HG03575 (cell line): ENCODE results near the gene FBXO10.
"Not testable (repeated sequence)": the region's sequence is repeated elsewhere in the genome, so short reads cannot be mapped to it uniquely, and the experiment has no call there.

Source experiments
- ATAC-seq: cut with Tn5 transposase; IDR thresholded peaks from one replicate; pipeline ENCODE4 v1.9.1; 2021; ENCODE audit not compliant: unreplicated experiment, insufficient number of reproducible peaks, low FRiP score; ENCODE audit errors: extremely low read depth

The FBXO10 gene

DNA sequence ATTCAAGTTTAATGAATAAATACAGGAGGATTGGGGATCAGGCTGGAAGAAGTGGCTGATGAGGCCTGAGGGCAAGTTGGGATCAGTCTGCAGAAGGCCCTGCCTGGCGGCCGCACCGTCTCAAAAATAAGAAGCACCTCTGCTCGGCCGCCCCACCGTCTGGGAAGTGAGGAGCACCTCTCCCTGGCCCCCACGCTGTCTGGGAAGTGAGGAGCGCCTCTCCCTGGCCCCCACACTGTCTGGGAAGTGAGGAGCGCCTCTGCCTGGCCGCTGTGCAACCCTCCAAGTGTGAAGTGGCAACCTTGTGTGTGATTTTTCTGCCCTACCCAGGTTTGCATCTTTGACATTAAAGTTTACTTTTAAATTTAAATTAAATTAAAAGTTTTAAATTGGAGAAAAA lies 55.1 kb downstream of the FBXO10 start:
- ATAC-seq = no peak

GRCh38 chr9:37520641-37521040 lies 55.5 kb downstream of the FBXO10 start:
- ATAC-seq = no peak

DNA sequence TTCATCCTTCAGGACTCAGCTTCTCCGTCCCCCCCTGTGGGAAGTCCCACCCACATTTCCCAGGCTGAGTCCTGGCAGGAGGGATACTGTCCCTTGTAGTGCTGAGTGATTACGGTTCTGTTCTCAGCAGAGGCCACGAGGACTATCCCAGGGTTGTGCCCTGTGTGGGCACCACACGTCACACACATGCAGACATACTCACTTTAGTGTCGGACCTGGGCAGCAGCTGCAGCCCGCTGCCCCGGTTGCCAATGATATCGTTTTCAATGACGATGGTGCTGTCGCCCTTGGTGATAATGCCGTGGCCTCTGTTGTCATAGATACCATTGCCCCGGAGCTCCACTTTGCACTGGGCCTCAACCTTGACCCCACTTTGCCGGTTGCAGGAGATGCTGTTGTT lies 58.3 kb downstream of the FBXO10 start:
- no peak for ATAC-seq

DNA sequence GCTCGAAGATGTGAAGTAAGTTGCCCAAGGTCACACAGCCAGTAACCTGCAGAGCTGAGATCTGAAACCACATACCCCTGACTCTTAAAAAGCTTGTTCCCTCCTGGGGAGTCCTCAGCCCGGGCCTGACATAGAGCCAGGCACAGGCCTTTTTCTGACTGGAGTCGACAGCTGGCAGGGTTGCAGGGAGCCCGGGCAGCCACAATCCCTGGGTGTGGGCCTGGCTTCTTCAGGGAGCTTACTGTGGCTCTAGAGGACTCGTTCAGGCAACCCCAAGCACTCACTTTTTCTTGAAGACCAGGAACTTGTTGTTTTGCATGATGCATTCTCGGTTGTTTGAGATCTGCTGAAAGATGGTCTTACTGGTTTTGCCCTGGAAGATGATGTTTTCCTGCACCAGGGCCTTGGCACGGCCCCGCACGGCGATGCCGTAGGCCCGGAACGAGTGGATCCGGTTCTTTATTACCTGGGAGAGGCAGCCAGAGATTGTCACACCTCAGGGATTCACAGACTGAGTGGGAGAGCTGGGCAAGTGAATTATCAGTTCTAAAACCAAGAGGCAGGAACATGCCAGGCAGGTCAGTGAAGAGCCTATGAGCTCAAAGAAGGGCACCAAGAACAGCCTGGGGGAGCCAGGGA lies 60.4 kb downstream of the FBXO10 start:
- no peak for ATAC-seq

GRCh38 chr9:37514999-37515398 lies 61.2 kb downstream of the FBXO10 start:
- no peak for ATAC-seq

DNA sequence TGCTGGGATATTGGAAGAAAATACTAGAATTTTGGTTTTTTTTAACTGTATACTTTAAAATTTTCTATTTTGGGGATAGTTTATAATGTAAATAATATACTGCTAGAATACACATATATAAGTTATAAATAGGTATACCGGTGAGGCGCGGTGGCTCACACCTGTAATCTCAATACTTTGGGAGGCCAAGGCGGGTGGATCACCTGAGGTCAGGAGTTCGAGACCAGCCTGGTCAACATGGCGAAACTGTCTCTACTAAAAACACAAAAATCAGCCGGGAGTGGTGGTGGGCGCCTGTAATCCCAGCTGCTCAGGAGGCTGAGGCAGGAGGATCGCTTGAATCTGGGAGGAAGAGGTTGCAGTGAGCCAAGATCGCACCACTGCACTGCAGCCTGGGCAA lies 61.8 kb downstream of the FBXO10 start:
- ATAC-seq = not testable (repeated sequence)

DNA sequence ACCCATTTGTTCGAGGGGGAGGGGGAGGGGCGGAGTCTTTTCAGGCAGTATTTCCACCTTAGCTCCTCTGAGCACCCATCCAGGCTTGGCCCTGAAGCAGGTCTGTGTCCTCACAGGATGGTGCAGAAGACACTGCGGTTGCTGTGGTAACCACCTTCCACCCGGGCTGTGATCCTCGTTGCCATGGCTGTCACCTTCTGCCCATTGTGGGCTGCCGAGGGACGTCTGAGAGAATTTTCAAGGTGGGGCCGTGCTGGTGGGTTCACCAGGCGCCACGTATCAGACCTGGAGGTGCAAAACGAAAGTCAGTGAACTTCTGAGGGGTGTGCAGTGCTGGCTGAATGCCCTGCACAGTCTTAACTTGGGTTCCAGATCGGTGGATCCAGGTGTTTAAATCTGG lies 63.7 kb downstream of the FBXO10 start:
- no peak for ATAC-seq

- no peak for ATAC-seq
Measured at GRCh38 chr9:37511016-37512010, 64.9 kb downstream of the FBXO10 start.

- ATAC-seq = not testable (repeated sequence)
Measured at GRCh38 chr9:37510053-37510452, 66.1 kb downstream of the FBXO10 start.

GRCh38 chr9:37509536-37509935 lies 66.6 kb downstream of the FBXO10 start:
- no peak for ATAC-seq

- ATAC-seq = no peak
Measured at GRCh38 chr9:37508834-37509206, 67.4 kb downstream of the FBXO10 start.

DNA sequence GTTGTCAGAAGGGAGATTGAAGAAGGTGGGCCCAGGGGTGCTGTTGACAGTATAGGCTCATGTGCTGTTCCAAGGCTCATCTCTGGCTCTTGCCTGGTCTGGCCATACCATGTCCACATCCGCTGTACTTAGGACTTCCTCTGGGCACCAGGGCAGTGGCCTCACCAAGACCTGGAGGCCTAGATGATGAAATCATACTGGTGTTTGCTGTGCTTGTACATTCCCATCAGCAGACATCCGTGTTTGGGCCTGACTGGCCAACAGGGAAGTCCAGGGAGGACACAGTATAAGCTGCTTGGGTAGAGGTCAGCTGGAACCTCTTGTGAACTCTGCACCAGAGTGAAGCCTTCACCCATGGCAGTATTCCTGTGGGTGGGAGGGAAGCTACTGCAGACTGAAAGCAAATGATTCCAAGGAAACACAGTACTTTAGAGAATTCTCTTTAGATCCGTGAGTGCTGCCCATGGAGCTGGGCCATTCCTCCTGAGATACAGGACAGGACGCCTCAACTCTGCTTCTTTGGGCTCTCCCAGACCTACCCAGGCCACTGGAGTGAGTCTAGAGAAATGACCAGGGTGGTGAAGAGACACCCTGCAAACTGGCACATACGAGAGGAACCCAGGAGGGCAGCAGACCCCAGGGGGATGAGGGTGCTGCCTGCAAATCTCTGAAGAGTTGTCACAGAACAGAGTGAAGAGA lies 67.9 kb downstream of the FBXO10 start:
- no peak for ATAC-seq

DNA sequence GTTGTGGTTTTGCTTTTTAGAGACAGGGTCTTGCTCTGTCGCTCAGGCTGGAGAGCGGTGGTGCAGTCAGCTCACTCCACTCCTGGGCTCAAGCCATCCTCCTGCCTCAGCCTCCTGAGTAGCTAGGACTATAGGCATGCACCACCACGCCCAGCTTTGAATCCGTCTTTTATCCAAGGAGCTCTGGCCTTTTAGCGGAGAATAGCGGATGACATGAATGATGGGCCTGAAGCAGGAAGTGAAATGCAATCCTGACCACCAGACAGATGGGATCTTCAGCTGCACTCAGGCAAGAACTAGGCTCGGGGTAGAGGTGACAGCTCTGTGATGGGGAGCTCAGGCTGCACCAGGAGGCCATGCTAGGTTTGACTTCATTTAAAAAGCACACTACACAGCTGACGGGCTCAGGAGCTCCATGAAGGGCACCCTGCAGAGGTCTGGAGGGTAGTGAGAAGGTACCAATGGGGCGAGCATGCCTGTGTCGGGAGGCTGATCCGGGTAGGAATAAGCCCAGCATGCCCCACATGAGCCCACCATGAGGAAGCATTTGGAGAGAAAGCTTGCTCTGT lies 68.5 kb downstream of the FBXO10 start:
- ATAC-seq = no peak

DNA sequence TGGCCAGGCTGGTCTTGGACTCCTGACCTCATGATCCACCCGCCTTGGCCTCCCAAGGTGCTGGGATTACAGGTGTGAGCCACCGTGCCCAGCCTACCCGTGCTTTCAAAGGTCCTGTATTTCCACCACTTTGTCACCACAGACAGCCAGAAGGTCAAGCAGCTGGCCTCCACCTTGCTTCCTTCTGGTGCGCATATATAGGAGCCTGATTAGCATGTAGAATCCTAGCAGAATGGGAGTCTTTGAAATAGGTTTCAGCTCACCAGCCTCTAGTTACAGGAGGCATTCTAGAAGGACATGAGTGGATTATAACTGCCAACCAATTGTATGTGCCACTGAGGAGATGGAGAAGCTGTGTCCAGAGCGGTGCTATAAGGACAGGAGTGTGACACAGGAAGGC lies 71.6 kb downstream of the FBXO10 start:
- ATAC-seq = no peak

- no peak for ATAC-seq
Measured at GRCh38 chr9:37503736-37504135, 72.4 kb downstream of the FBXO10 start.

GRCh38 chr9:37501957-37502596 lies 74.1 kb downstream of the FBXO10 start:
- ATAC-seq = no peak

DNA sequence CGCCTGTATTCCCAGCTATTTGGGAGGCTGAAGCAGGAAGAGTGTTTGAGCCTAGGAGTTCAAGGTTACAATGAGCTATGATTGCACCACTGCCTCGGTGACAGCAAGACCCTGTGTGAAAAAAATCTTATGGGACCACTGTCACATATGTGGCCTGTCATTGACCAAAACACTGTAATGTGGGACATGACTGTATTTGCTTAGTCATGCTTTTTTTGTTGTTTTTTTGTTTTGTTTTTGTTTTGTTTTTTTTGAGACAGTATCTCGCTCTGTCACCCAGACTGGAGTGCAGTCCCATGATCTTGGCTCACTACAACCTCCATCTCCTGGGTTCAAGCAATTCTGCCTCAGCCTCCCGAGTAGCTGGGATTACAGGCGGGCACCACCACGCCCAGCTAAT lies 76.9 kb downstream of the FBXO10 start:
- no peak for ATAC-seq

DNA sequence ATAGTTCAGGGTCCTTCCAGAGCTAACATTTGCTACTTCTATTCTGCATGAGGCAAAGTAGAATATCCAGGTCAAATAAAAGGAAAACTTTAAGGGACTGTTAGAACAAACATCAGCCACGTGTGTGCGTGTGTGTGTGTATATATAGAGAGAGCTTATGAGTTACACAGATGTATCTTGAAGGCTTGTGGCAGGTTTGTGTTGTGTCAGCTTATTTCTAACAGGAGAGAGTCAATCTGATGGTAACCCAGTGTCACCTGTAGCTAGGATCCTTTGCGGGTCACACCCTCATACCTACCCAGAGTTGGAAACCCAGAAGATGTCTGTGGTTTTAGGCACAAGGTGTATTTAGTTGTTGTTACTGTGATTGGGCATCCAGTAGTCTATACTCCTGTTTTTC lies 77.7 kb downstream of the FBXO10 start:
- no peak for ATAC-seq

DNA sequence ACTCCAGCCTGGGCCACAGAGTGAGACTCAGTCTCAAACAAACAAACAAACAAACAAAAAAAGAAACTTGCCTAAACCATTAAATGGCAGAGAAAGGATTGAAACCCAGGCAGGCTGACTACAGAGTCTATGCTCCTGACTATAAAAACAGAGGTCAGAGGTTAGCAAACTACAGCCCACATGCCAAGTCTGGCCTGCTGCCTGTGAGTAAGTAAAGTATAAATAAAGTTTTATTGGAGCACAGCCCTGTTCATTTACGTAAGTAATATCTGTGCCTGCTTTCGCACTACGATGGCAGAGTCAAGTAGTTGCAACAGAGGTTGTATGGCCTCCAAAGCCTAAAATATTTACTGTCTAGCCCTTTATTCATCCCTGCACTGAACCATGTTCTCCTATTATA lies 78.9 kb downstream of the FBXO10 start:
- no peak for ATAC-seq
